Mesenchymal stem cell (in vitro differentiated cells and primary cell): ENCODE results near the gene ASIC2.
A peak's percentile ranks its signal among the peaks of the same experiment; 100 is the strongest.

ENCODE experiments used
- DNase-seq: peaks from one replicate; pipeline ENCODE4 v3.0.0-alpha.2; 2013
- H2AFZ ChIP-seq: one replicate; pipeline ENCODE4 v1.6.1; 2013; ENCODE audit warnings: low read depth, mild to moderate bottlenecking, control low read depth, inconsistent platforms, low read length, moderate library complexity
- H2AK5ac ChIP-seq: 2 replicates; pipeline ENCODE4 v1.6.1; 2013; ENCODE audit warnings: low read length, moderate library complexity, mild to moderate bottlenecking, inconsistent platforms; ENCODE audit not compliant: severe bottlenecking
- H2BK120ac ChIP-seq: one replicate; pipeline ENCODE4 v1.6.1; 2013; ENCODE audit warnings: low read depth, mild to moderate bottlenecking, inconsistent platforms, low read length, moderate library complexity
- H2BK12ac ChIP-seq, 2 experiments: one replicate each; pipeline ENCODE4 v1.6.1; 2013; ENCODE audit warnings: inconsistent platforms in 2 of 2, low read length in 2 of 2, mild to moderate bottlenecking in 2 of 2, moderate library complexity in 2 of 2, control low read depth in 1 of 2
- H2BK15ac ChIP-seq: one replicate; pipeline ENCODE4 v1.6.1; 2013; ENCODE audit warnings: mild to moderate bottlenecking, low read depth, inconsistent platforms; ENCODE audit not compliant: poor library complexity, severe bottlenecking
- H2BK5ac ChIP-seq: 2 replicates; pipeline ENCODE4 v1.6.1; 2013; ENCODE audit warnings: low read depth, mild to moderate bottlenecking, low read length, control low read depth, inconsistent platforms; ENCODE audit not compliant: poor library complexity, severe bottlenecking
- H3K14ac ChIP-seq, 2 experiments: one replicate each; pipeline ENCODE4 v1.6.1; 2013; ENCODE audit warnings: inconsistent platforms in 2 of 2, low read length in 2 of 2, control low read depth in 1 of 2, mild to moderate bottlenecking in 1 of 2, moderate library complexity in 1 of 2
- H3K18ac ChIP-seq, 2 experiments: one replicate each; pipeline ENCODE4 v1.6.1; 2013; ENCODE audit warnings: inconsistent platforms in 2 of 2, low read length in 2 of 2, control low read depth in 1 of 2, low read depth in 1 of 2, mild to moderate bottlenecking in 1 of 2
- H3K23ac ChIP-seq, 2 experiments: one replicate each; pipeline ENCODE4 v1.6.1; 2013; ENCODE audit warnings: inconsistent platforms in 2 of 2, low read length in 2 of 2, mild to moderate bottlenecking in 2 of 2, moderate library complexity in 2 of 2, control low read depth in 1 of 2
- H3K27ac ChIP-seq: 2 replicates; pipeline ENCODE4 v1.5.1; 2013; ENCODE audit warnings: mild to moderate bottlenecking, moderate library complexity, low read length, control low read depth, inconsistent platforms; ENCODE audit not compliant: poor library complexity, severe bottlenecking
- H3K27me3 ChIP-seq, 2 experiments: 2 replicates each; pipeline versions ENCODE4 v1.6.1 to v1.7.0; 2013; ENCODE audit warnings: low read length in 2 of 2, mild to moderate bottlenecking in 2 of 2, moderate library complexity in 2 of 2, control low read depth in 1 of 2, inconsistent platforms in 1 of 2; ENCODE audit not compliant: control insufficient read depth in 1 of 2, insufficient read depth in 1 of 2
- H3K36me3 ChIP-seq, 2 experiments: 2 replicates each; pipeline versions ENCODE4 v1.6.1 to v1.7.0; 2013; ENCODE audit warnings: low read length in 2 of 2, control low read depth in 1 of 2, inconsistent platforms in 1 of 2, low read depth in 1 of 2, mild to moderate bottlenecking in 1 of 2; ENCODE audit not compliant: insufficient read depth in 2 of 2, control insufficient read depth in 1 of 2
- H3K4ac ChIP-seq, 2 experiments: one replicate each; pipeline ENCODE4 v1.6.1; 2013; ENCODE audit warnings: inconsistent platforms in 2 of 2, low read length in 2 of 2, mild to moderate bottlenecking in 2 of 2, moderate library complexity in 2 of 2, control low read depth in 1 of 2, low read depth in 1 of 2
- H3K4me1 ChIP-seq: 2 replicates; pipeline ENCODE4 v1.6.1; 2013; ENCODE audit warnings: low read depth, low read length, control low read depth; ENCODE audit not compliant: control insufficient read depth, insufficient read depth
- H3K4me2 ChIP-seq: 2 replicates; pipeline ENCODE4 v1.6.1; 2013; ENCODE audit warnings: low read length, mild to moderate bottlenecking, inconsistent platforms; ENCODE audit not compliant: poor library complexity, severe bottlenecking
- H3K4me3 ChIP-seq, 2 experiments: 2 replicates each; pipeline versions ENCODE4 v1.5.1 to v1.7.0; 2013; ENCODE audit warnings: low read length in 2 of 2, mild to moderate bottlenecking in 2 of 2, control low read depth in 1 of 2, low read depth in 1 of 2; ENCODE audit not compliant: insufficient read depth in 1 of 2
- H3K79me1 ChIP-seq: replicated peaks from 2 replicates; pipeline ENCODE4 v1.6.1; 2013; ENCODE audit warnings: mild to moderate bottlenecking, control low read depth, low read length, inconsistent platforms; ENCODE audit not compliant: poor library complexity, severe bottlenecking
- H3K9ac ChIP-seq: 2 replicates; pipeline ENCODE4 v1.7.0; 2013; ENCODE audit warnings: mild to moderate bottlenecking, low read length, moderate library complexity
- H3K9me3 ChIP-seq: 2 replicates; pipeline ENCODE4 v1.7.0; 2013; ENCODE audit warnings: mild to moderate bottlenecking, low read length; ENCODE audit not compliant: control insufficient read depth
- H4K8ac ChIP-seq: one replicate; pipeline ENCODE4 v1.6.1; 2013; ENCODE audit warnings: inconsistent platforms, mild to moderate bottlenecking, low read length, moderate library complexity
- H4K91ac ChIP-seq: one replicate; pipeline ENCODE4 v1.6.1; 2013; ENCODE audit warnings: mild to moderate bottlenecking, low read length, inconsistent platforms
- WGBS: methylation state at CpG from one replicate; pipeline ENCODE4 v1.1.7; 2013; ENCODE audit warnings: mixed read lengths; 5-methylcytosine and 5-hydroxymethylcytosine counted together

ASIC2 gene

DNA sequence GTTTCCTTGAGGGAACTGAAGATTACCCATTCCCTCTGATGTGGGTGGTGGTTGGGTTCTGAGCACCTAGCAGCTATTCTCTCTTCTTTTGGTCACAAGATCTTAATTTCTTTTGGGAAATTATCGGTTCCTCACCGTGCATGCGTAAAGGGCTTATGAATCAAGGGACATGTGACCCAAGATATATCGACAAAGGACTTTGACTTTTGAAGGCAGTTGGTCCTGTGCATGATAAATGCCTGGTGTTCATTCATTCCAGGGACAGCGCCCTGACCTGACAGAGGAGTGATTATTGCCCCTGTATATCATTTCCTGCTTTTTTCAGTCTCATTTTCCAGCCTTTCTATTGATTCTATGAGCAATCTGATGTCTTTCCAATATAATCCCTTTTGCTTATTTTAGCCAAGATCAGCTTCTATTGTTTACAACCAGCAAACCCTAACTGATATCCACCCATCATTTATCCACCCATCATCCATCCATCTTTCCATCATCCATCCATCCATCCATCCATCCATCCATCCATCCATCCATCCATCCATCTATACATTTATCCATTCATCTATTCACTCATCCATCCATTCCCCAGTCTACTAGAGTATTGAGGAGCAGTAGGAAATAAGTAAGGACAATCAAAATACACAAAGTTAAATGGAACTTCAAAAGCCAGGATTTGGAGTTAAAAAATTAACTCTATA is 25.1 kb downstream of the ASIC2 start:
- no peak for DNase-seq

DNA sequence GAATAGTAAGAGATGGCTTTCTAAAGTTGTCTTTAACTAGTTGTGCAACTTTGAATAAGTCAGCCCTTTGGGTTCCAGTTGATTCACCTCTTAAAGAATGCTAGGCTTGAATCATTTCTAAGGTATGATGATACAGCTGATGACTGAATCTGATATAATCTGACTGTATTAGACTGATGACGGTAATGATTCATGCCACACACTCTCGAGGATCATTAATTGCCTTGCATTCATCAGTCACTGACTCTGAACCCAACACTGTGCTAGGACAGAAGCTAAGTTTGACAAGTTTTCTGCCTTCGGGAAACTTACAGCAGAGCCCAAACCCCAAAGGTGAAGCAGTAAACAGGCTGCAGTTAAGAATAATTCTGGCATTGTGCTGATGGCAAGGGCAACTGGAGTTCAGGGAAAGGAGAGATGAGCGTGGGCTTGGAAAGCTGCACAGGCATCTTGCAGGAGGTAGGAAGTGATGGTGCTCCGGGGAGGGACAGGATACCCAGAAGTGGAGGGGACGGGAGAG is 25.8 kb downstream of the ASIC2 start:
- H3K14ac ChIP-seq = no peak overlapping the region

More for the DNA sequence above, 25.1 kb downstream of the ASIC2 start:
- H3K9ac ChIP-seq = no peak overlapping the region
- H2AK5ac ChIP-seq = peak overlapping the region; percentile 34
- H4K8ac ChIP-seq = no peak overlapping the region
- no peak overlapping the region for H4K91ac ChIP-seq
- no peak overlapping the region for H2BK12ac ChIP-seq
- H3K27me3 ChIP-seq = peaks cover 0 to 19% of the 10 kb centered on the region in 2 experiments
- no peaks in the 10 kb centered on the region for H3K79me1 ChIP-seq
- H3K4me3 ChIP-seq = no peak overlapping the region
- H3K4me1 ChIP-seq = peaks cover 3% of the 10 kb centered on the region
- H3K9me3 ChIP-seq = no peaks in the 10 kb centered on the region
- H3K18ac ChIP-seq = no peak overlapping the region
- H3K4me2 ChIP-seq = no peak overlapping the region
- H3K14ac ChIP-seq = no peak overlapping the region
- no peak overlapping the region for H2AFZ ChIP-seq
- no peak overlapping the region for H2BK15ac ChIP-seq
- no peak overlapping the region for H3K23ac ChIP-seq
- H2BK5ac ChIP-seq = no peak overlapping the region
- H3K4ac ChIP-seq = no peak overlapping the region
- 93% methylated on average over 5 of the region's 5 CpGs for whole genome bisulfite sequencing
- H2BK120ac ChIP-seq = no peak overlapping the region
- no peaks in the 10 kb centered on the region for H3K36me3 ChIP-seq
- peak overlapping the region; percentile 60 for H3K27ac ChIP-seq

DNA sequence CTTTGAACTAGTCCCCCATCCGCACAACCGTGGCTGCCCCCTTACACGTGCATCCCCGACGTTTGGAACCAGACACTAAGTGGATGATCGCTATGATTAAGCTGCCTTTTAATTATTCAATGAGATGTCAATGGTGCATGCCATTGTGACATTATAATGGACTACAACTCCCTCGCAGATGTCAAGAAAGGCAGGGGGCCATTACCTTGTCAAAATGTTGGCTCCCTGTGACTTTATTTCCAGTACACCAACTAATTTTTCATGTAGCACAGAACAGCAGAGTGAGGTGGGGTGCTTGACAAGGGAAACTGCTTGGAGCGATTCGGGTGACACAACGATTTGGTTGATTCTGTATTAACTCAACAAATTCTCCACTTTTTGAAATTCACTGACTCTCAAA is 26.5 kb downstream of the ASIC2 start:
- Histone ChIP-seq H3K36me3 (no peaks in the 10 kb centered on the region), H2AK5ac (no peak overlapping the region), H2BK12ac (no peak overlapping the region), H3K27me3 (peaks cover 0 to 31% of the 10 kb centered on the region in 2 experiments), H2BK5ac (no peak overlapping the region), H3K18ac (no peak overlapping the region), H3K79me1 (no peaks in the 10 kb centered on the region), H3K4me1 (peaks cover 6% of the 10 kb centered on the region), H3K9me3 (no peaks in the 10 kb centered on the region), H3K23ac (no peak overlapping the region), H4K8ac (no peak overlapping the region), H2BK15ac (no peak overlapping the region), H3K9ac (no peak overlapping the region), H3K4me3 (no peak overlapping the region), H3K27ac (no peak overlapping the region), H2AFZ (no peak overlapping the region), H2BK120ac (no peak overlapping the region), H3K4ac (no peak overlapping the region), H3K14ac (no peak overlapping the region), H3K4me2 (no peak overlapping the region), H4K91ac (no peak overlapping the region)
- no peak for DNase-seq
- WGBS = 88% methylated on average over 8 of the region's 10 CpGs

More for the DNA sequence above, 25.8 kb downstream of the ASIC2 start:
- H3K36me3 ChIP-seq = no peaks in the 10 kb centered on the region
- no peak overlapping the region for H3K4ac ChIP-seq
- H2BK15ac ChIP-seq = no peak overlapping the region
- H2AK5ac ChIP-seq = peak overlapping the region; percentile 34
- H3K4me3 ChIP-seq = no peak overlapping the region
- H3K4me2 ChIP-seq = no peak overlapping the region
- no peak overlapping the region for H2BK5ac ChIP-seq
- peak overlapping the region; percentile 60 for H3K27ac ChIP-seq
- no peak overlapping the region for H3K9ac ChIP-seq
- no peak overlapping the region for H3K23ac ChIP-seq
- WGBS = 38% methylated on average over 6 of the region's 6 CpGs
- no peaks in the 10 kb centered on the region for H3K79me1 ChIP-seq
- H3K9me3 ChIP-seq = no peaks in the 10 kb centered on the region
- no peak overlapping the region for H2BK120ac ChIP-seq
- H3K4me1 ChIP-seq = peaks cover 3% of the 10 kb centered on the region
- peaks cover 0 to 24% of the 10 kb centered on the region in 2 experiments for H3K27me3 ChIP-seq
- no peak overlapping the region for H3K18ac ChIP-seq
- no peak overlapping the region for H4K8ac ChIP-seq
- no peak overlapping the region for H4K91ac ChIP-seq
- DNase-seq = peak; percentile 64
- H2AFZ ChIP-seq = no peak overlapping the region
- no peak overlapping the region for H2BK12ac ChIP-seq

DNA sequence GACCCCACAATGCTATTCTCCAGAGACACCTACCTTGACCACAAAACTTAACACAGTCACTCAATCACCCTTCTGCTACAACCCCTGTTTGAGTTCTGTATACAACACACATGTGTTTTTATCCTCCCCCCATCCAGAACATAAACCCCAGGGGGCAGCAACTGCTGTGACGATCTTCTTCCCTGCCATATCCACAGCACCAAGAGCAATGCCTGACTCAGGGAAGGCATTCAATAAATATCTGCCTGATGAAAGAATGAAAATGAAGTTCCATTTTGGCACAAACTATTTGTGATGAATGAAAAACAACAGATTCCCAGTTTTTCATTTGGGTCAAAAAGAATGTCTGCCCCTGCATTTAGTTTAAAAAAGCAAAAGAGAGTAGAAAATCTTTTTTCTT is 27.0 kb downstream of the ASIC2 start:
- Histone ChIP-seq H2BK5ac (no peak overlapping the region), H3K4me1 (peaks cover 6% of the 10 kb centered on the region), H3K27me3 (peaks cover 0 to 36% of the 10 kb centered on the region in 2 experiments), H3K36me3 (no peaks in the 10 kb centered on the region), H3K9ac (no peak overlapping the region), H3K23ac (no peak overlapping the region), H2AFZ (no peak overlapping the region), H3K79me1 (no peaks in the 10 kb centered on the region), H3K14ac (no peak overlapping the region), H3K4me3 (no peak overlapping the region), H3K4ac (no peak overlapping the region), H4K8ac (no peak overlapping the region), H2AK5ac (no peak overlapping the region), H2BK12ac (no peak overlapping the region), H3K4me2 (no peak overlapping the region), H3K27ac (no peak overlapping the region), H4K91ac (no peak overlapping the region), H2BK120ac (no peak overlapping the region), H2BK15ac (no peak overlapping the region), H3K9me3 (no peaks in the 10 kb centered on the region), H3K18ac (no peak overlapping the region)
- no CpG with 5 or more reads among the region's 1 CpG for WGBS
- DNase-seq = no peak
